ENCODE data around the gene R3HDM1.
"Not testable (repeated sequence)": the region's sequence is repeated elsewhere in the genome, so short reads cannot be mapped to it uniquely, and the experiment has no call there.

Gene R3HDM1

GRCh38 chr2:135531231-135532197 lies at the start of gene R3HDM1:
Gene R3HDM1 (plus strand): TSS chr2:135531484. CDS start chr2:135604846, 73,362 bp downstream.
- peak; percentile 96 for DNase-seq

GRCh38 chr2:135485441-135485840 lies 45.8 kb upstream of the R3HDM1 start:
- DNase-seq, result no peak

GRCh38 chr2:135490376-135490775 lies 40.9 kb upstream of the R3HDM1 start:
- no peak for DNase-seq

- no peak for DNase-seq
These were observed 36.8 kb upstream of the R3HDM1 start for GRCh38 chr2:135494503-135494902.

GRCh38 chr2:135494917-135495316 lies 36.4 kb upstream of the R3HDM1 start:
- no peak for DNase-seq

- DNase-seq, result not testable (repeated sequence)
These were observed 32.7 kb upstream of the R3HDM1 start for GRCh38 chr2:135498588-135498987.

- no peak for DNase-seq
These were observed 26.5 kb upstream of the R3HDM1 start for GRCh38 chr2:135504811-135505210.

GRCh38 chr2:135510577-135510976 lies 20.7 kb upstream of the R3HDM1 start:
- no peak for DNase-seq

- no peak for DNase-seq
These were observed 19.2 kb upstream of the R3HDM1 start for GRCh38 chr2:135512099-135512498.

- DNase-seq, result no peak
These were observed 5.5 kb upstream of the R3HDM1 start for GRCh38 chr2:135525786-135526185.

- no peak for DNase-seq
These were observed 3.3 kb upstream of the R3HDM1 start for GRCh38 chr2:135528006-135528405.

- DNase-seq, result peak; percentile 88
These were observed 712 bp upstream of the R3HDM1 start, which contains the start of gene ZRANB3 for GRCh38 chr2:135530313-135531230. Gene ZRANB3 (minus strand): TSS chr2:135531218.

- no peak for DNase-seq
These were observed 1.3 kb downstream of the R3HDM1 start for GRCh38 chr2:135532581-135532980.

GRCh38 chr2:135533545-135533944 lies 2.3 kb downstream of the R3HDM1 start:
- not testable (repeated sequence) for DNase-seq

GRCh38 chr2:135546436-135546835 lies 15.2 kb downstream of the R3HDM1 start:
- DNase-seq, result no peak

GRCh38 chr2:135547311-135547710 lies 16.0 kb downstream of the R3HDM1 start:
- DNase-seq, result no peak

GRCh38 chr2:135551356-135551755 lies 20.1 kb downstream of the R3HDM1 start:
- DNase-seq, result no peak

GRCh38 chr2:135552887-135553286 lies 21.6 kb downstream of the R3HDM1 start:
- no peak for DNase-seq

- no peak for DNase-seq
These were observed 24.0 kb downstream of the R3HDM1 start for GRCh38 chr2:135555311-135555710.

GRCh38 chr2:135557530-135557929 lies 26.2 kb downstream of the R3HDM1 start:
- no peak for DNase-seq

GRCh38 chr2:135561925-135562324 lies 30.6 kb downstream of the R3HDM1 start:
- no peak for DNase-seq

- no peak for DNase-seq
These were observed 32.5 kb downstream of the R3HDM1 start for GRCh38 chr2:135563793-135564192.

GRCh38 chr2:135570884-135571283 lies 39.6 kb downstream of the R3HDM1 start:
- DNase-seq, result no peak
